ENCODE data around the gene HOXB4. TPM values are rescaled to one million over a fixed set of nuclear protein-coding genes. Genes with fewer than 3 reads are reported as not detected.

The HOXB4 gene
- total RNA-seq, 1 experiment from 2014 or later, result not detected

DNA sequence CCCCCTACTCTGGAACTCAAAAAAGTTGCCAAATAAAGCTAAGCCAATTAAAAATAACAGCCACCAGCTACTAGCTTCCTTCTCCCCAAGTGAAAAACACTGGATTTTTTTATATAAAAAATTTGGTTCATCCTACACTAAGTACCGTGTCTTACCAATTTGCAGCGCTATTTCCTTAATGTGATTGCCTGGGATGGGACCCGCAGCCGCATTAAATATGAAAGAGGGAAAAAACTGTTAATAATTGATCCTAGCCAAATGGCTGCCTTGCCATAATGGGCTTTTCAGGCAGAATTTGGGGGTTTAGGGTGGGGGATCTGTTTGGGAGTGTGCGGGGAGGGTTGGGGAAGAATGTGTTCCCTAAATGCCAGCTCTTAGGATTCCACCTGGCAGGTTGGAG is 46.0 kb upstream of the HOXB4 start:
- Mint-ChIP-seq H3K4me1 (peaks cover 7 to 17% of the 10 kb centered on the region in 2 experiments), H3K27me3 (ENCODE audit: low read depth) (peaks cover 100% of the 10 kb centered on the region), H3K9me3 (peaks cover 3 to 14% of the 10 kb centered on the region in 2 experiments; a peak in 2 of 5 replicates), H3K27ac (no peak overlapping the region), H3K36me3 (ENCODE audit: insufficient read depth in 1 of 3, low read depth in 3 of 3) (peaks cover 0 to 2% (median 0%) of the 10 kb centered on the region in 3 experiments; a peak in 1 of 7 replicates), H3K4me3 (no peak overlapping the region)
- Histone ChIP-seq H3K23me2 (ENCODE audit: insufficient read length, low read depth, low read length, poor library complexity, severe bottlenecking) (peaks cover 5% of the 10 kb centered on the region), H2AFZ (ENCODE audit: low read length) (no peak overlapping the region), H4K5ac (ENCODE audit: insufficient read length, low read depth, low read length) (no peak overlapping the region), H3K9ac (ENCODE audit: extremely low read depth, insufficient read length, low read length) (no peak overlapping the region), H3T11ph (ENCODE audit: low read length) (no peak overlapping the region), H3K9me3 (ENCODE audit: control insufficient read depth, low read depth, low read length) (no peaks in the 10 kb centered on the region), H3K4me2 (ENCODE audit: insufficient read depth, insufficient read length, low read length) (no peak overlapping the region), H4K8ac (replicated peaks; ENCODE audit: insufficient read length, low read depth, low read length) (no peak overlapping the region), H3K56ac (ENCODE audit: insufficient read length, low read depth, low read length) (no peak overlapping the region), H3K18ac (ENCODE audit: insufficient read length, low read depth, low read length) (no peak overlapping the region), H3K79me2 (ENCODE audit: insufficient read depth, low read length) (no peaks in the 10 kb centered on the region), H2BK5ac (ENCODE audit: insufficient read length, low read length) (no peak overlapping the region), H3K14ac (ENCODE audit: insufficient read depth, low read length) (no peak overlapping the region), H2BK12ac (ENCODE audit: insufficient read length, low read depth, low read length) (no peak overlapping the region), H3K4ac (ENCODE audit: low read depth, low read length) (no peak overlapping the region), H3K23ac (ENCODE audit: insufficient read length, low read depth, low read length) (no peak overlapping the region), H2BK120ac (ENCODE audit: low read depth, low read length, poor library complexity, severe bottlenecking) (no peak overlapping the region), H2AK5ac (ENCODE audit: insufficient read length, low read length) (no peak overlapping the region), H2BK20ac (ENCODE audit: low read depth, low read length, poor library complexity, severe bottlenecking) (no peak overlapping the region), H4K20me1 (ENCODE audit: control insufficient read depth, insufficient read depth, insufficient read length) (no peaks in the 10 kb centered on the region), H3K27me3 (ENCODE audit: insufficient read depth, low read length) (peaks cover 99% of the 10 kb centered on the region), H4K91ac (ENCODE audit: insufficient read length, low read depth, low read length) (no peak overlapping the region), H3K27ac (ENCODE audit: insufficient read length, low read depth, low read length) (no peak overlapping the region), H2BK15ac (ENCODE audit: low read depth, low read length) (no peak overlapping the region), H3K79me1 (ENCODE audit: insufficient read depth, low read depth, low read length, poor library complexity, severe bottlenecking) (no peaks in the 10 kb centered on the region), H3K4me1 (ENCODE audit: insufficient read depth, low read length) (no peaks in the 10 kb centered on the region; the same call in 1 of the 2 replicates)
- no CpG with 5 or more reads among the region's 5 CpGs for WGBS (ENCODE audit: extremely low coverage, insufficient read length, low lambda C conversion rate)
- no peak for DNase-seq
- TF ChIP-seq, protein P1, sequence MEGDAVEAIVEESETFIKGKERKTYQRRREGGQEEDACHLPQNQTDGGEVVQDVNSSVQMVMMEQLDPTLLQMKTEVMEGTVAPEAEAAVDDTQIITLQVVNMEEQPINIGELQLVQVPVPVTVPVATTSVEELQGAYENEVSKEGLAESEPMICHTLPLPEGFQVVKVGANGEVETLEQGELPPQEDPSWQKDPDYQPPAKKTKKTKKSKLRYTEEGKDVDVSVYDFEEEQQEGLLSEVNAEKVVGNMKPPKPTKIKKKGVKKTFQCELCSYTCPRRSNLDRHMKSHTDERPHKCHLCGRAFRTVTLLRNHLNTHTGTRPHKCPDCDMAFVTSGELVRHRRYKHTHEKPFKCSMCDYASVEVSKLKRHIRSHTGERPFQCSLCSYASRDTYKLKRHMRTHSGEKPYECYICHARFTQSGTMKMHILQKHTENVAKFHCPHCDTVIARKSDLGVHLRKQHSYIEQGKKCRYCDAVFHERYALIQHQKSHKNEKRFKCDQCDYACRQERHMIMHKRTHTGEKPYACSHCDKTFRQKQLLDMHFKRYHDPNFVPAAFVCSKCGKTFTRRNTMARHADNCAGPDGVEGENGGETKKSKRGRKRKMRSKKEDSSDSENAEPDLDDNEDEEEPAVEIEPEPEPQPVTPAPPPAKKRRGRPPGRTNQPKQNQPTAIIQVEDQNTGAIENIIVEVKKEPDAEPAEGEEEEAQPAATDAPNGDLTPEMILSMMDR (conservative IDR thresholded peaks at IDR 0.05), result no peak

Measured in H9 (cell line).